ENCODE results near the gene BRICD5.

DNA sequence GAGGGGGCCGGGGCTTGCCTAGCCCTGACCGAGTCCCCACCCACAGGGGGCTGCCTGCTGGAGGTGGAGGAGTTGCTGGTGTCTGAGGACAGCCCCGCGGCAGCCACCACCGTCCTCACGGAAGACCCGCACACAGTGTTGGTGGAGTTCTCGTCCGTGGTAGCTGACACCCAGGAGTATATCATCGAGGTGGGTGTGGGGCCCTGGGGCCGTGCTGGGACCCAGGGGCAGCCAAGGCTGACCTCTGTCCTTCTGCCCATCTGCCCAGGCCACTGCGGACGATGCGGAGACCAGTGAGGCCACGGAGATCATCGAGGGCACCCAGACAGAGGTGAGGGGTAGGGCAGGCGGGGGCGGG, 24.1 kb upstream of the BRICD5 start:
- TF ChIP-seq, protein P1, sequence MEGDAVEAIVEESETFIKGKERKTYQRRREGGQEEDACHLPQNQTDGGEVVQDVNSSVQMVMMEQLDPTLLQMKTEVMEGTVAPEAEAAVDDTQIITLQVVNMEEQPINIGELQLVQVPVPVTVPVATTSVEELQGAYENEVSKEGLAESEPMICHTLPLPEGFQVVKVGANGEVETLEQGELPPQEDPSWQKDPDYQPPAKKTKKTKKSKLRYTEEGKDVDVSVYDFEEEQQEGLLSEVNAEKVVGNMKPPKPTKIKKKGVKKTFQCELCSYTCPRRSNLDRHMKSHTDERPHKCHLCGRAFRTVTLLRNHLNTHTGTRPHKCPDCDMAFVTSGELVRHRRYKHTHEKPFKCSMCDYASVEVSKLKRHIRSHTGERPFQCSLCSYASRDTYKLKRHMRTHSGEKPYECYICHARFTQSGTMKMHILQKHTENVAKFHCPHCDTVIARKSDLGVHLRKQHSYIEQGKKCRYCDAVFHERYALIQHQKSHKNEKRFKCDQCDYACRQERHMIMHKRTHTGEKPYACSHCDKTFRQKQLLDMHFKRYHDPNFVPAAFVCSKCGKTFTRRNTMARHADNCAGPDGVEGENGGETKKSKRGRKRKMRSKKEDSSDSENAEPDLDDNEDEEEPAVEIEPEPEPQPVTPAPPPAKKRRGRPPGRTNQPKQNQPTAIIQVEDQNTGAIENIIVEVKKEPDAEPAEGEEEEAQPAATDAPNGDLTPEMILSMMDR (IDR thresholded peaks at IDR 0.05), result no peak
- TF ChIP-seq POLR2A (IDR thresholded peaks at IDR 0.05; ENCODE audit: low read depth) (no peak), EP300 (IDR thresholded peaks at IDR 0.05) (no peak)
